AG10803 (cell line): ENCODE data around the gene RNF2.
A peak's percentile ranks its signal among the peaks of the same experiment; 100 is the strongest.

Experiments used
- DNase-seq: peaks from one replicate; pipeline ENCODE4 v3.0.0; 2010; ENCODE audit warnings: low read depth
- H3K4me3 ChIP-seq: 2 replicates; pipeline ENCODE4 v1.5.1; 2011; ENCODE audit warnings: mild to moderate bottlenecking, low read length, control low read depth
- CTCF ChIP-seq: conservative IDR thresholded peaks from 2 replicates; pipeline ENCODE4 v1.5.1; 2011; ENCODE audit warnings: mild to moderate bottlenecking, low read length, control low read depth, inconsistent platforms

Gene RNF2

GRCh38 chr1:185087746-185088145 lies 42.4 kb downstream of the RNF2 start:
- H3K4me3 ChIP-seq, result no peak overlapping the region
- no peak for DNase-seq
- TF ChIP-seq CTCF, result no peak

GRCh38 chr1:185091480-185091879 lies 46.1 kb downstream of the RNF2 start:
- no peak for DNase-seq
- H3K4me3 ChIP-seq, result no peak overlapping the region
- no peak for TF ChIP-seq CTCF

- H3K4me3 ChIP-seq, result no peak overlapping the region
- TF ChIP-seq CTCF, result no peak
- DNase-seq, result no peak
Measured at GRCh38 chr1:185094761-185095160, 49.4 kb downstream of the RNF2 start.

GRCh38 chr1:185096531-185096930 lies 51.2 kb downstream of the RNF2 start:
- H3K4me3 ChIP-seq, result no peak overlapping the region
- no peak for TF ChIP-seq CTCF
- DNase-seq, result no peak

- H3K4me3 ChIP-seq, result no peak overlapping the region
- DNase-seq, result no peak
- TF ChIP-seq CTCF, result no peak
Measured at GRCh38 chr1:185104083-185104482, 58.7 kb downstream of the RNF2 start.

GRCh38 chr1:185105121-185105520 lies 59.8 kb downstream of the RNF2 start:
- no peak for DNase-seq
- no peak overlapping the region for H3K4me3 ChIP-seq
- TF ChIP-seq CTCF, result no peak

- DNase-seq, result peak; percentile 3
- TF ChIP-seq CTCF, result no peak
- H3K4me3 ChIP-seq, result no peak overlapping the region
Measured at GRCh38 chr1:185108321-185108720, 63.0 kb downstream of the RNF2 start.
